Activated T-helper 1 cell treated with Interleukin-2 at 50 U/mL for 16 hours (primary cell): Measurements from ENCODE around the gene POU6F2.

Source experiments
- DNase-seq: peaks from one replicate; pipeline ENCODE4 v3.0.0-alpha.2; 2020; ENCODE audit warnings: low read depth

The POU6F2 gene

DNA sequence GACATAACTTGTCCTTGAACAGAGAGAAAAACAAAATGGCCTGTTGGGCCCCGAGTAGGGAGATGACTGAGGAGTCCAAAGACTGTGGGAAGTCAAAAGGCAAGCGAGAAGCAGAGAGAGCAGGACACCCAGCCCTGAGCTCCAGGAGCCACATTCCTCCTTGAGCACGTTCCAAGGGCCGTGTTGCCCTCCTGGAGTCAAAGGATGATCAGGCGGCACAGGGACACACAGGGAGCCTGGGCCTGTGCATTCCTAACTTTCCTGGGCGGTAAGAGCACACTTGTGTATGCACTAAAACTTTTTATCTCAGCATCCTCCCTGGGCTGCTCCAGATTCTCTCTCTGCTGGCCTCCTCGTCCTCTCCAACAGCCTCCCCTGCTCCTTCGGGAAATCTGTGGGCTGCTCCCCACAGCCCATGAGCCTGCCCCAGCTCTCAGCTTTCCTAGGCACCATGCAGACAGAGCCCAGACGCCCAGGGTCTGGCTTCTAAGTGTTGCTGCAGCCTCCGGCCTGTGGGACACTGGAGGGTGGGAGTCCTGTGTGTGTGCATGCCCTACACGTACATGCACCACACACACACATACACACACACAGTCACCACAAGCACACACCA, 281.8 kb downstream of the POU6F2 start:
- DNase-seq, result no peak

DNA sequence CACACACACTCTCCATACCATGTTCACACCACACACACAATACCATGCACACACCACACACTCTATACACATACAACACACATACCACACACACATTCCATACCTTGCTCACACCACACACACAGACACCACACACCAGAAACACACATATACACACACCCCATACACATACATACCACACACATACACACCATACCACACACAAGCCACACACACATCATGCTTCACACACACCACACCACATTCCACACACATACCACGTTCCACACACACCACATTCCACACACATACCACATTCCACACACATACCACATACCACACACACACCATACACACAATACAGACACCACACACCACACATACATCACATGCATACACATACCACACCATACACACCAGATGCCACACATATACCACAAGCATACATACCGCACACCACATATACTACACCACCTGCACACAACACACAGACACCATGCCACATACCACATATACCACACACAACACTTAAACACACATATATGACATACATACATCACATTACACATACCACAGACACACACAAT, 282.7 kb downstream of the POU6F2 start:
- DNase-seq, result no peak

DNA sequence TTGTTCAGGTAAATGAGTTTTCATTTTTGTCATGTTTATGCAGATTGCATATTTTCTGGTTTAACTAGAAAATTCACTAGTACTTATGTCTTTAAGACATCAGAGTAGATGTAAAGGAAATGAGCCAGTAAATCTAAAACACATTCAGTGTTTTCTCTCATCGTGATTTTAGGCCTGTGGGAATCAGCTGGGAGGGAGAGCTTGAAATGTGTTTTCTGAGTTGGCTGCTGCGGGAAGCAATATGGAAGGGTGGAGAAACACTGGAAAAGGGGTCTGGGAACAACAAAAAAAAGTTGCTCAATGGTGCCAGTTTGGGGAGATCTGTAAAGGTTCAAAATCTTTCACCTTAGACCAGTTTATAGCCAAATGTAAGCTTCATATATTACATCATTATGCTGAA, 284.1 kb downstream of the POU6F2 start:
- no peak for DNase-seq

DNA sequence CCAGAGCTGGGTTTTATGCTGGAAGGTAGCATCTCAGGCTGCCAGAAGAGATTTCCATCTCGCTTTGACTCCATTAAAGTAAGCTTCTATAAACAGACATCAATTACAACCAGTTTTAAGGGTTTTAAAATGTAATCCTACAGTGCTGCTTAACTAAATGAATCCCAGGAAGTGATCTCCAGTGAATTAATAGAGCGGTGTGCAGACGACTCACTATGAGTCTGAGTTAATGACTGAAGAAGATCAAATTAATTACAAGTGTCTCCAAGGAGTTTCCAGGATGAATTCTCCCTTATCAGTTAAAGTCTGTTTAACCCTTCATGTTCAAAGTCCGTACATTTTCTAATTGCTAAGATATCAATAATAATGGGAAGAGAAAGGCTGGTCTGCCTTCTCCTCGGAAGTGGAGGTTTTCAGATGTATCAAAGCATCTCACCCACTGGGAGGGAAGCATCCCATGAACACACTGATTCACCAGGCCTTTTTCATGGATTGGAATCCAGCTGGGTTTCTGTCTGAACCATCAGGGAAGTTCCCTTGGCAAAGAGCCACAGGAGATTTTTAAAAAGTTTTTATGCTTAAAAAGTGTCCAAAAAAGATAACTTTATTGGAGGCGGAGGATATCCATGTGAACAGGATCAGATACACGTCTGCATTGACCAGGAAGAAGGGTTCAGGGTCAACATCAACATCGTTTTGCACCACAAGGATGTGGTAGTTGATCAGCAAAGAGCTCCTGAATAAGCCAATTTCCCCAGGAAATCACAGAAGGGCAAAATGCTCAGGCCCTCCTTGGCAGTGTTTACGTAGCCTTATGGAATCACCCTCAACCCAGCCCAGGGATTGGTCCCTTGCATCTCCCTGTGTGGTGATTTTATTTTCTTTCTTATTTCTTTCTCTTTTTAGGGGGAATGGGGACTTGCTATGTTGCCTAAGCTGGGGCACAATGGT, 288.2 kb downstream of the POU6F2 start:
- no peak for DNase-seq

DNA sequence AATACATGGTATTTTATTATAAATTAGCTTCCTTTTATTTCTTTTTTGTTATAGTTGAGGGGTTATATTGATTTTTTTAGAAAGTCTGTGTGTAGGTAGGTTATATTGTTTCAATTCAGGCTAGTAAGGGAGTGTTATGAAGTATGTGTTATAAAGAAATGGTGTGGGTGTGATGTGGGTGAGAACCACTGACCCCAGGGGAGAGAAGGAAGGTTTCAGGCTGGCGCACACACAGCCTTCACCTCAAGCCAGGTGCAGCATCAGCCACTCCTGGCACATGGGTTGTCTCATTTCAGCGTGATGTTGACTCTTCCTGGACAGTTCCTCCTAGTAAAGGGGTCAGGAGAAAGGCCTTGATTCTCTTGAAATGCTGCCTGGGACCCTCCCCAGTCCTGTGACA, 291.3 kb downstream of the POU6F2 start:
- DNase-seq, result no peak

DNA sequence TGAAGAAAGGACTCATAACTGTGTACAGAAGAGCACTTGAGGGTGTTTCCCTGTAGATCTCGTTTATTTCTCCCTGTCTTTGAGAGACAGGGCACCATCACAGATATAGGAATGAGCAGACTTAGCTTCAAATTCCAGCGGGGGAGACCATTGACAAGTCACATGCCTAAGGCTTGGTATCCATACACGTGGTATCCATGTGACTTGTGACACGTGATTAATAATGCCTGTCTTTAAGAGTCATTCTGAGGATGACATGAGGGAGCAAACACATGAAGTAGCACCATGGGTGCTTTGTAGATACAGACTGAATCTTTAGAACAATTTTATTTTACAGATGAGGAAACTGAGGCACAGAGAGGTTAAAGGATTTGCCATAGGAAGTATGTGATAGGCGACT, 292.3 kb downstream of the POU6F2 start:
- no peak for DNase-seq

DNA sequence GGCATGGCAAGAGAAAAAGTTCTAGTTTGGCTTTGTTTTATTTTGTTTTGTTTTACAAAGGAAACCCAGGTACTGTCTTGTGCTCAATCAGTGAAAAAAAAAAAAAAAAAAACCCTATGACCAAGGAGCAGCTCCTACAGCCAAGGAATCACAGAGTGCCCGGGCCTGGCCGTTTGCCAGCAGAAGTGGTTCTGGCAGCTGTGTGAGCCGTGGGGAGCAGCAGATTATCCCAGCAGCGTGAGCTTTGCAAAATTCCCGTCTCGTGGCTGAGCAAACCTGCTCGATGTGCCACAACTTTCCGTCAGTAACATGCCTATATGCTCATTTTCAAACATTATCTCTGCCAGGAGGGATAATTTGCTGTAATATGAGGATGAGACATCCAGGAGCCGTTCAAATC, 293.7 kb downstream of the POU6F2 start:
- no peak for DNase-seq

DNA sequence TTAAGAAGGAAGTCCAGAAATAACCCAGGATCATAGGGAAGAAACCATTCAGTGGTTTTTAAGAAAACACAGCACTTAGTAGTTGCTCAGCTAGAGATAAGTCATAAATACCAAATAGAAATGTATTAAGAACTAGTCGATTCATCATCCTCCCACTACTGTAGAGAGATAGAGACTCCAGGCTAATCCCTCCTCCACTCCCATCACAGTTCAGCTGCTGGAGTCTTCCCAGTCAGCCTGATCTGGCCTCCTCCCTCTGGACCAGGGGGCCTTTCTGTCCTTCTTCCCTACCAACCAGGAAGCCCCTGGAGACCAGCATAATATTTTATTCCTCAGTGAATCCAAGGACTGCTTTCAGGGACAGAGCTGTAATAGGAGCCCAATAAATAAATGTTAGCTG, 294.4 kb downstream of the POU6F2 start:
- no peak for DNase-seq

DNA sequence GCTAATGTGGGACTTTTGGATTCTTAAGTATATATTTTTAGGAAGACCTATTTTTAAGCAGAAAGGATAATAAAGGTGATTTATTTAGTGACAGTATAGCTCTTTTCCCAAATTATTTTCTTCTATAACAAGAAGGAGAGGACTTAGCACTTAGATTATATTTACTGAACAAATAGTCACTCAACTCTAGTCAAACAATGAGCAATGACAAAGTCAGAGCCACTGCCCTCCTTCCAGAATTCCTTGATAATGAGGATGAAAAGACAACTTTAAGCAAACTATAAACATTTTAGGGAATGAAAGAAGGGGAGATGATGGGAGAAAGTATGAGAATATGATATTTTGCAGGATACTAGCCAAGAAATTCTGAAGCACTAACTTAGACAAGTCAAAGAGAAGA, 295.0 kb downstream of the POU6F2 start:
- no peak for DNase-seq

DNA sequence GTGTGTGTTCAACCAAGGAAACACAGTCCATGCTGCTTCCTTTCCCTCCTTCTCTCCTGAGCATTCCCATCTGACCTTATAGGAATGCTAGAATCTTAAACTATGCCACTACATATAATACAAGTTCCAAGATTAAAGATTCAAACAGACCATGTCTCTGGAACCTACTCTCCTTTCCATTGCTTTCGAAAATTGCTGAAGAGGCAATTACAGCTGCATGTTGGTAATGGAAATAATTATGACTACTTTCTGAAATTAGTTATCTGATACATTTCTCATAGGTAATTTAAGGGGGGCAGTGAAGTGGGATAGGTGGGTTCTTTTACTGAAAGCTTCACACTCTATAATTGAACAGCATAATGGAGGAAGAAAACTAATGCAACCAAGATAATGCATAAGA, 302.6 kb downstream of the POU6F2 start:
- no peak for DNase-seq

DNA sequence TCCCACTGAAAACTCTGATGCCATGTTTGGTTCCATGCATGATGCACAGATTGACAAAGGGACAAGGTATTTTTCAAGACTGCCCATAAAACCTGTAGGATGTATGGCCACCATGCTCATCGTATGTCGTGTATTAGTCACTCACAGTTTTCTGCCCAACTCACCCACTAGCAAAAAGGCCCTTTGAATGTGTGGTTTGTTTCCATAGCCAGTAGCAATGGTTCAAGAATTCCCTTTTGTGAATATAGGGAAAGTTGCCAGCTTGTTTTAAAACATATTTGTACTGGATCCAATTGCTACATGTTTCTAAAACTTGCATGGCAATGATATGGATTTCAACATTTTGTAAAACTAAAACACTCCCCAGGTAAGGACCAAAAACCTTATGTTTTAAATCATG, 307.5 kb downstream of the POU6F2 start:
- no peak for DNase-seq

DNA sequence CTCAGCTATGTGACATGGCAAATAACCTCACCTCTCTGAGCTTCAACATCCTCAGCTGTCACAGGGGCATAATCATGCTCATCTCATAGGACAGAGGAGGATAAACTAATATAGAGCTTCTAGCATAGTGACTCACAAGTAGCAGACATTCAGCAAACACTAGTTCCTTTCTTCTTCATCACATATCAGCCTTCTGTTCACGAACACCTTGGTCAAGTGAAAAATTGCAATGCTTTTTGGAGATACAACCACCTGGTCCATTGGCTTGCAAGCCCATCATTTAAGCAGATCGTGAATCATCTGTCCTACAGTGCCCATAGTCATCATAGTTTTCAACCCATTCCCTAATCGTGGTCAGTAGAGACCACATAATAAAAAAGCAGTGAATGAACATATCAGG, 310.6 kb downstream of the POU6F2 start:
- DNase-seq, result no peak

DNA sequence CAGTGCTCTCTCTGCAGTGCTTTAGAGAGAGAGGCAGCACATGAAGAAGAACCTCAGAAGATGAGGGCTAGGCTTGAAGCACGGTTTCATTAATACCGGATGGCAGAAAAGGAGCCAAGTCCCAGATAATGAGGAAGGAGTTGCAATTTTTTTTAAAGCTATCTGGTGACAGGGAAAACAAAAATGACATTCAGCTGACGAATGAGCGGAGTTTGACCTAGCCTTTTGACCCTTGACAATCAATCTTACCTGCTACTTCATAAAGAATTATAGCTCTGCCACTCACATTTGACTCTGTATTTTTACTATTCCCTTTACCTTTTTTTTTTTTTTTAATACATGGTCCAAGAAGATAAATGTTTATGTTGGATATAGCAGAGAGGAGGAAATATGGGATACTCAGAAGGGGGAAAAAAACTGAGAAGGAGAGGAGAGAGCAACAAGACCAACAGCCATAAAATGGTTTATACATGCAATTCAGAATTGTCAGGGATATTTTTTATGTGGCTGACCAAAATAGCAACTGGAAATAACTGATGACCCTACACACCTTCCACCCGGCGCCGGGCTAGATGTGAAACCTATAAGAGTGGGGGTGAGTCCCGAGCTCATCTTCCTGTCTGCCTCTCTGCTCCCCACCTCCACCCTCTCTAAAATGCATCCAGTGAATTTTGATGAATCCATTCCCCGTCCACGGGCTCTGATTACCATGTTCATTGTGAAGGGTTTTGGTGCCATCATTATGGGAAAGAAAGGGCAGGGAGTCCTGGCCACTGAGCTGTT, 314.1 kb downstream of the POU6F2 start:
- DNase-seq, result no peak

DNA sequence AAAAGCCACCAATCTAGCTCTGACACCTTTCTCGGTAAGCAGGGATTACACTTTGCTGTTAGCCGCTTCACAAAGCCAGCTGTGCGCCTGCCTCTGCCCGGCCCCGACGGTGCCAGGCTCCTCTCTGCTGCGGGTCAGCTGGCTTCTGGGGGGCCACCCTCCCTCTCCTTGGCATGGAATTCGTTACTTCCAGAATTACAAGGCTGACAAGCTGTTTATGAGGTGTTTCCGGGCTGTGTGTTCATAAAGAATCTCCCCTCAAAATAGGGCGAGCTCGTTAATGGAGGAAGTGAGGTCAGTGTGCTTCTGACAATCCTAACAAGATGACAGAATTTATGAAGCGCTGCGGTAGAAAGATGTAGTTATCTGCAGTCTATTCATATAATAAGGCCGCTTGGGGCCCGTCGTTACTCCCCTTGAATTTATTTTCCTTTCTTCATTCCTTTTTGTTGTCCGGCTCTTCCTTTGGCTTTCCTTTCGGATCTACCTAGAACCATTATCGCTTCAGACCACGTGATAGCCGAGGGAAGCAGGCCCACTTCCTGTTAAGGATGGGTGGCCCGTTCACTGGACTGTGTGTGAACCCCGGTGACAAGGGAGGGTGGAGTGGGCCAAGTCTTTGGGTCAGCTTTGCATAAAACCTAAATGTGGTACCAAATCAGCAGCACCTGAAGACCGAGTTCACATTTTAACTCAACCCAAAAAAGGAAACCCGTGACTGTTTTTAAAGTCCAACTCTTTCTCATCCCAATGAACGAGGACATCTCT, 315.5 kb downstream of the POU6F2 start:
- DNase-seq, result no peak

DNA sequence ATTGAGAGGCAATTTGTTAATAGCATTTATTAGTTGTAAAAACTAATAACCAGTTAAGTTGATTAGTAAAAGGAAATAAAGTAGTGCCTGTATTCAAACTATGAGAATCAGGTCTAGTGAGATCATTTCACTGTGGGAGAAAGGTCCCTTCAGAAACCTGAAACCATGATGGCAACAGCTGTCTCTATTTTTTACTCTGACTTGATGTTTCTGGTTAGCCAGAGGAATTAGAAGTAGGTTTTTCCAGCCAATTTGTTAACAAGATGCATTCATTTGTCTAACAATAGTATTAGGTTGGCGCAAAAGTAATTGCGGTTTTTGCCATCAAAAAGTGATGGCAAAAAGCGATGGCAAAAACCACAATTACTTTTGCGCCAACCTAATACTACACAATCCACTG, 316.3 kb downstream of the POU6F2 start:
- no peak for DNase-seq

DNA sequence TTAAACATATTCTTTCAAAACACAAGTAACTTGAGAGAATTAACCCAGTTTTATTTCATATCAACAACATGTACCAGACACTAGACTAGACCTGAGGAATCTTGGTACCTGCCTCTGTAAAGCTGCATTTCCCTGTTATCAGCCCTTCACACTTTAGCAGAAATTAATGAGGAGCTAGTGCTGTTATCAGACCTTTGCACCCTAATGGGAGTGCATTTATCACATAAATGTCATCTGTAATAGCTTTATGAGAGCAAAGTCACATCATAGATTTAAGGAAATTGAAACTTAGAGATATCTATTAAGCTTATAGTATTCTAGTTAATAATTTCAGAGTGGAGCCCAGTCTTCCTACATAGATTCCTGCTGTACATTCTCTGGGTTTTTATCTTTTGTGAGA, 318.1 kb downstream of the POU6F2 start:
- no peak for DNase-seq

DNA sequence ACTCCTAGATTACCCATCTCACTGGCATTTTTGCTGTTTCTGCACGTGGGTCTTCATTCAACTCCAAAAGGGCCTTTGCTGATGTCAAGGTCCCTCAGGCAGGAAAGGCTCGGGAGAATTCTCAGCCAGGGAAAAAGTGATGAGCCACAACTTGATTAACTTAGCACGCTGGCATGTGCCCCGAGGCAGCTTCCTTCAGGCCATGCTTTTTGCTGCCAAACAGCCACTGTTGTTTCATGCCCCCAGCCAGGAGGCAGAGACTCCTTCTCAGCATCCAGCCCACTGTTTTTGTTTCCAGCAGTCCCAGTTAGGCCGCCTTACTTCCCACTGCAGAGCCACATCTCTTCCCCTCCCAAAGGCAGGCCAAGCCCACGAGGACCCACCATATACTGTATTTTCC, 322.0 kb downstream of the POU6F2 start:
- no peak for DNase-seq

DNA sequence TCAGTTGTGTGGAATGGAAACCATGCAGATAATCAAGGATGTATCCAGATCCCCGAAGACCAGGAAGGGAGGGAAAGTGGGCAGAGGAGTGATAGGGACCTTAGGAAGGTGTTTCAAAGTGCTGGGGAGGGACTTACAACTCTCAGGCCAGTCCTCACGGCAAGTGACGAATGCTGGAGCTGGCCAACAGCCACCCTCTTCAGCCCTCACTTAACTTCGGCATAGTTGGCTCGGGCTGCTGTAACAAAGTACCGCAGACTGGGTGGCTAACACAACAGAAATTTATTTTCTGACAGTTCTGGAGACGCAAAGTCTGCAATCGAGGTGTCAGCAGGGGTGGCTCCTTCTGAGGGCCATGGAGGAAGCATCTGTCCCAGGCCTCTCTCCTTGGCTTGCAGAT, 322.6 kb downstream of the POU6F2 start:
- DNase-seq, result no peak

DNA sequence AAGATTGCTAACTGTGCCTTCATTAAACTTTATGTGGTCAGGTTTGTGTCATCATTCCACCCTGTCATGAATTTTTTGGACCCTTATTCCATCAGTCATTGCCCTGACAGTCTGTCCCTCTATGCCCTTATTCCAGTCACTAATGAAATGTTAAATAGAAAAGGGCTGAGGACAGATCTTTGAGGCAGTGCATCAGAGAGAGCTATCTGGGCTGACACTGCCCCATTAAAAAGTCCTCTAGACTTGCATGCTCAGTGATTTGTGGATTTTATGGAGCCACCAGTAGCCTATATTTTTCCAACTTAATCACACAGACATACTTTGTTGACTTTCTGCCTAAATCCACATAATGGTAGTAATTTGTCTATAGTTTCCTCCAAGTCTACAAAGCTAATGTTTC, 323.8 kb downstream of the POU6F2 start:
- DNase-seq, result no peak

DNA sequence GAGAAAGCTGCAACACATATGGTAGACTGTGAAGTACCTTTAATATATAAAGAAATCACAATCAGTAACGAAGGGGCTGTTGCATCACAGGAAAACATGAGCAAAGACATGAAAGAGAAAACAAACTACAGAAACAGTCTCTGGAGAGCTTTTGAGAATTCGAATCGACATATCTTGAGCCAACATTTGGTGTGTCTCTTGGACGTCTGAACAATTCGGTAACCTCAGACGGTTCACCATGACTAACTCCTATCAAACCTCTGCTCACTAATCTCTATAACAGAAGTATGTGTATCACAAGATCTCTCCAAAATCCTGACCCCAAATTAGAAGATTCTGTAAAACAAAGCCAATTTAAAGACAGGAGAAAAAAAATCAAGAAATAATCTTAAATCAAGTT, 326.5 kb downstream of the POU6F2 start:
- DNase-seq, result no peak

DNA sequence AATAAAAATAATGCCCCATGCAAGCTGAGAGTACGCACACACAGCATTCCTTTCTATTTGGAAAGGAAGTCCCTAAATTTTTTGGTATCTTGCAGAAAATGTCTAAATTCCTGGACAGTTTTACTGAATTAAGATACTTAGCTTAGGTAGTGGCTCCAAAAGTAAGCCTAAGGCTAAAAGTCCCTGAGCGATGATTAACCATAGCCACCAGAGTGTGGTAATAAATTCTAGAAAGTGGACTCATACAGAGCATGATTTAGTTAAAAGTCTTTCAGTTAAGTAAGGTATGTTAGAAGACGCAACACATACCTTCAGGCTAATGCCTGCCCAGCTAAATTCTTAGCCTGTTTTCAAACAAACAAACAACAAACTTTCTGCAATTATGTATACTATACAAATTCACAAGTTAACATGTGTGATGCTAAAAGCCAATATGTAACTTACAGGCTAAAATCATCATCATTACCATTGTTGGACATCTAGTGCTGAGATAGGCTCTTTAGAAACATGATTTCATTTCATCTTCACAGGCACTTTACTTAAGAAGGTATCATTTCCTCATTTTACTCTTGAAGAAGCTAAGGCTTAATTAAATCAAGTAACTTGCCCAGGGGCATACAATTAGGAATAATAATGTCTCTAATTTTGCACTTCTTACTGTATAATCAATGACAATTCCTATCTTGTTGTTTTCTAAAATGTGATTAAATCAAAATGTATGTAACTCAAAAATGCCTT, 327.1 kb downstream of the POU6F2 start:
- DNase-seq, result no peak
